ENCODE data around the gene TIPARP. TPM values are rescaled to one million over a fixed set of nuclear protein-coding genes. Genes with fewer than 3 reads are reported as not detected.
"Not testable (repeated sequence)": the region's sequence is repeated elsewhere in the genome, so short reads cannot be mapped to it uniquely, and the experiment has no call there.

TIPARP gene
- total RNA-seq, 1 donor from 2014 or later: 28.2 TPM

DNA sequence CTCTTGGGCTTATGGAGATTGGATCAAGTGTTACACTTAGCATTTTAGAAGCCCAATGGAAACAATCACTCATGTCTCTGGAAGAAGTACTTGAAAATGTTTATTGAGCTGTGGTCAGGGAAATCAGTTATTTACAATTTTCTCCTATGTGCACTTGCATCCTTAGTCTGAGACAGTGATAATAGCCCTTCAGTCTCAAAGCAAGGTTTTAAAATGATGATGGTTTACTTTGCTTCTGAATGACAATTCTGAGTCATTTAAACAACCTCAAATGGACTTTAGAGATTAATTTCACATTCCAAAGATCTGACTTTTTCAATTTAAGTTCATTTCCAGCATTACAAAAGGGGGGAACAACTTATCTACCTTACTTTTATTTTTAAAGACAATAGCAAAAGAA lies 20.1 kb downstream of the TIPARP start:
- intact Hi-C loops (cut with micrococcal nuclease): no loop called here
- ATAC-seq (no peak), DNase-seq (no peak)

GRCh38 chr3:156702367-156702766 lies 28.0 kb downstream of the TIPARP start:
- intact Hi-C loops (cut with micrococcal nuclease): no loop called here
- no peak for DNase-seq
- ATAC-seq: peak; percentile 30

DNA sequence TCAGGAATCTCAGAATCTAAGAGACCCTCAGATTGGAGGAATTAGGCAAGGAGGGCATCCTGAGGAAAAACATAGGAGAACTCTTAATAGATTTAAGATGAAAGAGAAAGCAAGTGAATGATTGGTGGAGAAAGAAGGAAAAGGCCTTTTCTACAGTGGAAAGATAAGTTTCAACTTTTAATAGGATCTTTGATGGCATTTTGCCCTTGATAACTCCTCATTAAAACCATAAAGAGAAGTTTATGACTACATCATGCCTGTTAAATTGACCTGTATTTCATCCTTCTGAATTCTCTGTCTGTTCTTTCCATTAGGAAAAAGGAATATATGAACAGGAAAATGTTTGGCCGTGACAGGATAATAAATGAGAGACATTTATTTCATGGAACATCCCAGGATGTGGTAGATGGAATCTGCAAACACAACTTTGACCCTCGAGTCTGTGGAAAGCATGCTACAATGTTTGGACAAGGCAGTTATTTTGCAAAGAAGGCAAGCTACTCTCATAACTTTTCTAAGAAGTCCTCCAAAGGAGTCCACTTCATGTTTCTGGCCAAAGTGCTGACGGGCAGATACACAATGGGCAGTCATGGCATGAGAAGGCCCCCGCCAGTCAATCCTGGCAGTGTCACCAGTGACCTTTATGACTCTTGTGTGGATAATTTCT lies 30.1 kb downstream of the TIPARP start:
- intact Hi-C loops (cut with micrococcal nuclease): no loop called here
- ATAC-seq (no peak), DNase-seq (no peak)

DNA sequence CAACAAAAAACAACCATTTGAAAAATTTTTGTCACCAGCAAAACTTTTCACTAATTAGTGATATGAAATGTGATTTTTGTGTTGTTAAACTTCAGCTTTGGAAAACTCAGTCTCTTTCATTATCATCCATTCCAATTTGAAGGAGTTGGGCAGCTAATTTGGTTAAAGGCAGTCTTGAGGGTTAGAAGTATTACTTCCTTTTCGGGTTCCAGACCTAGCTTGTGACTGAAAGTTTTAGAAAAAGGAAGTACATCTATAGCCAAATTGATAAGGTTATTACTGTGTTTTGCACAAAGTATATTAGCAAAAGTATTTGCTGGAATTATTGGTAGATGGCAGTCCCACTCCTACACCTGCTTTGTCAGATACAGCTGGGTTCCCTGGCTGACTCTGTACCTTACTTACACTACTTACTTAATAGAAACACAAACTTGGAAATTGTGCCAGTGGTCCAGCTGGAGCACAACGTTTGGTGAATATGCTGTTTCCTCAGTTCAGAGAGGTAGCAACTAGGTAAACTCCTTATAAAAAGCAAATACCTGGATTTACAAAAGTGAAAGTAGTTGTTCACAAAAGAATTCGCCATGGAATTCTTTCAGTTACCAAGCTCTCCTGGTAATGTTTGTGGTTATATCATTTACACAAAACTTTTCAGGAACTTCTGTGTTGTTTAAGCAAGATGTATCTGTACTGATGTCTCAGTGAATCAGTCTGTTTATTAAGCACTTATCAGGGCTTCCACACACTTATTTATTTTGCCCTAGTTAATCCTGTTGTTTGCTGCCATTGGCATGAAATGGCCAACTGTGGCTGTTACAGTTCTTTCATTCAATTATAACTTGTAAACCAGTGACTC lies 31.6 kb downstream of the TIPARP start:
- no peak for ATAC-seq
- intact Hi-C loops (cut with micrococcal nuclease): no loop called here
- no peak for DNase-seq

DNA sequence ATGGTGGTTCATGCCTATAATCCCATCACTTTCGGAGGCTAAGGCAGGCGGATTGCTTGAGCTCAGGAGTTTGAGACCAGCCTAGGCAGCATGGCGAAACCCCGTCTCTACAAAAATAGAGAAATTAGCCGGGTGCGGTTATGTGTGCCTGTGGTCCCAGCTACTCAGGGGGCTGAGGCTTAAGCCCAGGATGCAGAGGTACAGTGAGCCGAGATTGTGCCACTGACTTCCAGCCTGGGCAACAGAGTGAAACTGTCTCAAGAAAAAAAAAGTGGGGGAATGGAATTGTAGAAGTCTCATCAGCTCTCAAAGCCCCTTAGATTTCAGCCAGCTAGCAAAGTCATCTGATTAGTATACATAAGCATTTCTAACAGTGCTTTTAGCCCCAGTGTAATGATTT lies 33.2 kb downstream of the TIPARP start:
- DNase-seq (no peak), ATAC-seq (no peak)
- intact Hi-C loops (cut with micrococcal nuclease): no loop called here

- ATAC-seq (no peak), DNase-seq (no peak)
- intact Hi-C loops (cut with micrococcal nuclease): no loop called here
Observed at GRCh38 chr3:156710429-156710828, 36.0 kb downstream of the TIPARP start.

GRCh38 chr3:156711113-156711512 lies 36.7 kb downstream of the TIPARP start:
- DNase-seq (no peak), ATAC-seq (no peak)
- intact Hi-C loops (cut with micrococcal nuclease): no loop called here

DNA sequence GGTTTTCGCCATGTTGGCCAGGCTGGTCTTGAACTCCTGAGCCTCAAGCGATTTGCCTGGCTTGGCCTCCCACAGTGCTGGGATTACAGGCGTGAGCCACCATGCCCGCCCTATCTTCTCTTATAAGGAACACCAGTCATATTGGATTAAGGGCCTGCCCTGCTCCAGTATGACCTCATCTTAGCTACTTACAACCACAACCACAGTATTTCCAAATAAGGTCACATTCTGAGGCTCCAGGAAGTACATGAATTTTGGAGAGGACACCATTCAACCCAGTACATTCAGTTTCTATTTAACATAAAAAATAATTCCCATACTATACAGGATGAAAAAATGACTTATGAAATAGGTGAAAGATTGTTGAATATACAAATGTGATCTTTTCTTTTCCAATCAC lies 37.6 kb downstream of the TIPARP start:
- ATAC-seq; intact Hi-C loops (cut with micrococcal nuclease); DNase-seq: not testable (repeated sequence)

- ATAC-seq (no peak), DNase-seq (no peak)
- intact Hi-C loops (cut with micrococcal nuclease): no loop called here
Observed at GRCh38 chr3:156716105-156716862, 41.9 kb downstream of the TIPARP start.

GRCh38 chr3:156718622-156719306 lies 44.4 kb downstream of the TIPARP start:
- ATAC-seq (no peak), DNase-seq (no peak)
- intact Hi-C loops (cut with micrococcal nuclease): no loop called here

DNA sequence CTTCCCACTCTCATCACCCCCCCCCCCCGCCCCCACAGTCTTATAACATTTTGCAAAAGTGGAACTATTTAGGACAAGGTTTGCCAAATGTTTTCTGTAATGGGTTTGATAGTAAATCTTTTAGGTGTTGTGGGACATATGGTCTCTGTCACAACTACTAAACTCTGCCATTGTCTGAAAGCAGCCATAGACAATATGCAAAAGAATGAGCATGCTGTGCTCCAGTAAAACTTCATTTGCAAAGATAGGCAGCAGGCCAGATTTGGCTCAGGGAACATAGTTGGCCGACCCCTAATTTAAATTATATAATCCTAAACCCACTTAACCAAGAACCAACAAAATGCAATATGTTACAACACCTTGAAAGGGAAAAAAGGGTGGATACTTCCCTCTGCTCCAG lies 46.4 kb downstream of the TIPARP start:
- ATAC-seq (no peak), DNase-seq (no peak)
- intact Hi-C loops (cut with micrococcal nuclease): no loop called here

GRCh38 chr3:156721687-156722618 lies 47.6 kb downstream of the TIPARP start:
- DNase-seq (no peak), ATAC-seq (no peak)
- intact Hi-C loops (cut with micrococcal nuclease): no loop called here

GRCh38 chr3:156723182-156723619 lies 48.8 kb downstream of the TIPARP start:
- DNase-seq: no peak
- intact Hi-C loops (cut with micrococcal nuclease): no loop called here
- ATAC-seq: peak; percentile 43

DNA sequence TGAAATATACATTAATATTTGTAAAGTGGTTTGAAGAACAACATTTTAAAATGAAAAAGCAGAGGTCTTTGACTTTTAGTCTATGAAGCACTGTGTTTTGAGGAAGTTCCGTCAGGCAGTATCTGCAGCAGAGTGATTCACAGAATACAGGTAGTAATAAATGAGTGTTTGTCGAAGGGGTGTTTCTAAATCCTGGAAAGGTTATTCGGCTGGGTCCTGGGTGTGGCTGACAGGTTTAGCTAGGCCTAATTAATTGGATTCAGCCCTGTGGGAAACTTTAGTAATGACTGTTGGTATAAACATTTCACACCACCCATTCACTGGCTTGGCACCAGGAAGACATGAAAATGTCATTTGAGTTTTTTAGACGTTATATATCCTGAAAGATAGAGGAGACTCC lies 51.3 kb downstream of the TIPARP start:
- no peak for ATAC-seq
- no peak for DNase-seq
- intact Hi-C loops (cut with micrococcal nuclease): no loop called here

- ATAC-seq (no peak), DNase-seq (no peak)
- intact Hi-C loops (cut with micrococcal nuclease): no loop called here
Observed at GRCh38 chr3:156726456-156726855, 52.1 kb downstream of the TIPARP start.

DNA sequence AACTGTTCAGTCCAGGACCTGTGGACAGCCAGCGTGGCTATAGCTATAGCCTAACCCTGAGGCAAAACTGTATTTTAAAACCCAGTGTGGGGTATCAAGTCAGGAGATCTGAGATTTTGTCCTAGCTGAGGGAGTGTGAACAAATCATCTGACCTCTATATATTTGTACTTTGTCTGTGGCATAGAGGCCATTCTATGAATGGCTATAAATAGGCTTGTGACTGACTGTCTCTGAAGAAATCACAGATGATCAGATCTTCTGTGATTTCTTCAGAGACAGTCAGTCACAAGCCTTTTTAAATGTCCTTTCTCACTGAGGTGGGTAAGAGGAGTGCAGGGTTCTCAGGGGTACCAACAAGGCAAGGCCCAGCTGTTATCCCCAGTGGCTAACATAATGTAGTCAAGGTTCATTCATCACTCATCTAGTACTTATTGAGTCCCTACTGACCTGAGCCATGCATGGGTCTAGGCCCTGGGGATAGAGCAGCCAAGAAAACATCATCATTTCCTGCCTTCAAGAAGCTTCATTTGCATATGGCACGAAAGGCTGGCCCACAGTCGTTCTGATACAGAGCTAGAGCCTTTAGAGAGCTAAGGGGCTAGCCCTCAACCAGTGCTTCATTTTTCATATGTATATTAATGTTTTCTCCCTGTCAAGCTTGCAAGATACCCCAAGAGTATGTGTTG lies 53.3 kb downstream of the TIPARP start:
- no peak for DNase-seq
- ATAC-seq: peak; percentile 24

GRCh38 chr3:156728267-156728985 lies 54.0 kb downstream of the TIPARP start:
- DNase-seq (no peak), ATAC-seq (no peak)
- intact Hi-C loops (cut with micrococcal nuclease): no loop called here

More for the DNA sequence above, 53.3 kb downstream of the TIPARP start:
- intact Hi-C loops (cut with micrococcal nuclease): no loop called here

Measured in left ventricle myocardium superior (tissue), 1 donor.